BLaER1 (cell line): ENCODE measurements around the gene MAP6.

Experiments
- H3K27ac ChIP-seq: shearing (Covaris generic); formaldehyde crosslinking; 2 replicates; pipeline ENCODE4 v1.8.1; 2022
- H3K27me3 ChIP-seq: shearing (Covaris generic); formaldehyde crosslinking; 2 replicates; pipeline ENCODE4 v1.8.1; 2022
- H3K36me3 ChIP-seq: shearing (Covaris generic); formaldehyde crosslinking; 2 replicates; pipeline ENCODE4 v1.8.1; 2022
- H3K4me1 ChIP-seq: shearing (Covaris generic); formaldehyde crosslinking; 2 replicates; pipeline ENCODE4 v1.8.1; 2022
- H3K4me2 ChIP-seq: shearing (Covaris generic); formaldehyde crosslinking; 2 replicates; pipeline ENCODE4 v1.8.1; 2022
- H3K4me3 ChIP-seq: shearing (Covaris generic); formaldehyde crosslinking; 2 replicates; pipeline ENCODE4 v1.8.1; 2022
- H3K9ac ChIP-seq: shearing (Covaris generic); formaldehyde crosslinking; 2 replicates; pipeline ENCODE4 v1.8.1; 2022
- H3K9me3 ChIP-seq: shearing (Covaris generic); formaldehyde crosslinking; 2 replicates; pipeline ENCODE4 v1.8.1; 2022
- H4K20me1 ChIP-seq: shearing (Covaris generic); formaldehyde crosslinking; 2 replicates; pipeline ENCODE4 v1.8.1; 2022
- Cebpa-rat ChIP-seq: shearing (Covaris generic); IDR thresholded peaks from 2 replicates; pipeline ENCODE4 v1.8.1; 2022

The MAP6 gene

GRCh38 chr11:75596914-75597313, 71.9 kb downstream of the MAP6 start:
- Histone ChIP-seq H3K4me1 (peaks cover 52% of the 10 kb centered on the region), H3K27ac (no peak overlapping the region), H3K36me3 (no peaks in the 10 kb centered on the region), H4K20me1 (no peaks in the 10 kb centered on the region), H3K4me3 (no peak overlapping the region), H3K9me3 (no peaks in the 10 kb centered on the region), H3K4me2 (no peak overlapping the region), H3K9ac (no peak overlapping the region), H3K27me3 (no peaks in the 10 kb centered on the region)
- no peak for TF ChIP-seq Cebpa-rat

GRCh38 chr11:75595429-75595828, 73.4 kb downstream of the MAP6 start:
- H3K36me3 ChIP-seq: no peaks in the 10 kb centered on the region
- peak overlapping the region; percentile 52 for H3K27ac ChIP-seq
- H3K9ac ChIP-seq: peak overlapping the region; percentile 14; the same call in 1 of the 2 replicates
- peaks cover 37% of the 10 kb centered on the region for H3K4me1 ChIP-seq
- peak overlapping the region; percentile 85 for H3K4me2 ChIP-seq
- no peak overlapping the region for H3K4me3 ChIP-seq
- H3K9me3 ChIP-seq: no peaks in the 10 kb centered on the region
- H3K27me3 ChIP-seq: no peaks in the 10 kb centered on the region
- H4K20me1 ChIP-seq: no peaks in the 10 kb centered on the region
- no peak for TF ChIP-seq Cebpa-rat

GRCh38 chr11:75594211-75594610, 74.6 kb downstream of the MAP6 start:
- Histone ChIP-seq H3K4me3 (no peak overlapping the region), H3K4me2 (no peak overlapping the region), H3K9ac (no peak overlapping the region), H3K36me3 (no peaks in the 10 kb centered on the region), H3K4me1 (peaks cover 31% of the 10 kb centered on the region), H3K9me3 (no peaks in the 10 kb centered on the region), H3K27me3 (no peaks in the 10 kb centered on the region), H4K20me1 (no peaks in the 10 kb centered on the region), H3K27ac (no peak overlapping the region)
- no peak for TF ChIP-seq Cebpa-rat

- H4K20me1 ChIP-seq: no peaks in the 10 kb centered on the region
- no peak overlapping the region for H3K9ac ChIP-seq
- H3K36me3 ChIP-seq: no peaks in the 10 kb centered on the region
- no peak overlapping the region for H3K4me3 ChIP-seq
- no peaks in the 10 kb centered on the region for H3K9me3 ChIP-seq
- no peaks in the 10 kb centered on the region for H3K27me3 ChIP-seq
- no peak for TF ChIP-seq Cebpa-rat
- no peak overlapping the region for H3K27ac ChIP-seq
- no peak overlapping the region for H3K4me2 ChIP-seq
- peaks cover 25% of the 10 kb centered on the region for H3K4me1 ChIP-seq
Observed at GRCh38 chr11:75593286-75593915, 75.4 kb downstream of the MAP6 start.

GRCh38 chr11:75592715-75593114, 76.1 kb downstream of the MAP6 start:
- no peaks in the 10 kb centered on the region for H3K36me3 ChIP-seq
- no peak overlapping the region for H3K4me3 ChIP-seq
- H3K9ac ChIP-seq: no peak overlapping the region
- no peak overlapping the region for H3K4me2 ChIP-seq
- H3K27ac ChIP-seq: no peak overlapping the region
- no peak for TF ChIP-seq Cebpa-rat
- H3K4me1 ChIP-seq: peaks cover 25% of the 10 kb centered on the region
- H3K9me3 ChIP-seq: no peaks in the 10 kb centered on the region
- H4K20me1 ChIP-seq: no peaks in the 10 kb centered on the region
- no peaks in the 10 kb centered on the region for H3K27me3 ChIP-seq

GRCh38 chr11:75591966-75592365, 76.9 kb downstream of the MAP6 start:
- H3K27me3 ChIP-seq: no peaks in the 10 kb centered on the region
- no peak overlapping the region for H3K4me3 ChIP-seq
- no peaks in the 10 kb centered on the region for H3K9me3 ChIP-seq
- H3K9ac ChIP-seq: no peak overlapping the region
- no peak for TF ChIP-seq Cebpa-rat
- H3K4me2 ChIP-seq: no peak overlapping the region
- no peaks in the 10 kb centered on the region for H4K20me1 ChIP-seq
- H3K4me1 ChIP-seq: peaks cover 25% of the 10 kb centered on the region
- no peaks in the 10 kb centered on the region for H3K36me3 ChIP-seq
- no peak overlapping the region for H3K27ac ChIP-seq

GRCh38 chr11:75591371-75591770, 77.5 kb downstream of the MAP6 start:
- Histone ChIP-seq H3K27ac (no peak overlapping the region), H3K9ac (no peak overlapping the region), H3K4me3 (no peak overlapping the region), H3K36me3 (no peaks in the 10 kb centered on the region), H3K9me3 (no peaks in the 10 kb centered on the region), H3K4me1 (peaks cover 21% of the 10 kb centered on the region), H3K4me2 (no peak overlapping the region), H3K27me3 (no peaks in the 10 kb centered on the region), H4K20me1 (no peaks in the 10 kb centered on the region)
- TF ChIP-seq Cebpa-rat: no peak

- no peak for TF ChIP-seq Cebpa-rat
- H3K9ac ChIP-seq: no peak overlapping the region
- H3K4me2 ChIP-seq: no peak overlapping the region
- no peaks in the 10 kb centered on the region for H3K27me3 ChIP-seq
- H3K4me3 ChIP-seq: no peak overlapping the region
- no peaks in the 10 kb centered on the region for H3K9me3 ChIP-seq
- H3K36me3 ChIP-seq: no peaks in the 10 kb centered on the region
- H3K27ac ChIP-seq: no peak overlapping the region
- peaks cover 15% of the 10 kb centered on the region for H3K4me1 ChIP-seq
- H4K20me1 ChIP-seq: no peaks in the 10 kb centered on the region
Observed at GRCh38 chr11:75589933-75590332, 78.9 kb downstream of the MAP6 start.

- Histone ChIP-seq H3K9ac (no peak overlapping the region), H3K4me1 (peaks cover 17% of the 10 kb centered on the region), H3K27me3 (no peaks in the 10 kb centered on the region), H3K36me3 (no peaks in the 10 kb centered on the region), H3K4me3 (no peak overlapping the region), H3K27ac (no peak overlapping the region), H4K20me1 (no peaks in the 10 kb centered on the region), H3K4me2 (no peak overlapping the region), H3K9me3 (no peaks in the 10 kb centered on the region)
- TF ChIP-seq Cebpa-rat: no peak
Observed at GRCh38 chr11:75589051-75589450, 79.8 kb downstream of the MAP6 start.

- peaks cover 19% of the 10 kb centered on the region for H3K4me1 ChIP-seq
- H3K27me3 ChIP-seq: no peaks in the 10 kb centered on the region
- H4K20me1 ChIP-seq: no peaks in the 10 kb centered on the region
- TF ChIP-seq Cebpa-rat: no peak
- no peak overlapping the region for H3K4me2 ChIP-seq
- no peak overlapping the region for H3K27ac ChIP-seq
- no peaks in the 10 kb centered on the region for H3K36me3 ChIP-seq
- no peaks in the 10 kb centered on the region for H3K9me3 ChIP-seq
- no peak overlapping the region for H3K4me3 ChIP-seq
- H3K9ac ChIP-seq: no peak overlapping the region
Observed at GRCh38 chr11:75588051-75588481, 80.8 kb downstream of the MAP6 start.

- TF ChIP-seq Cebpa-rat: no peak
- H3K36me3 ChIP-seq: no peaks in the 10 kb centered on the region
- H3K4me3 ChIP-seq: no peak overlapping the region
- H4K20me1 ChIP-seq: no peaks in the 10 kb centered on the region
- H3K9me3 ChIP-seq: no peaks in the 10 kb centered on the region
- no peak overlapping the region for H3K9ac ChIP-seq
- H3K27ac ChIP-seq: no peak overlapping the region
- H3K4me2 ChIP-seq: no peak overlapping the region
- H3K27me3 ChIP-seq: no peaks in the 10 kb centered on the region
- H3K4me1 ChIP-seq: peaks cover 29% of the 10 kb centered on the region
Observed at GRCh38 chr11:75586395-75586794, 82.4 kb downstream of the MAP6 start.
